GM12864 (cell line): ENCODE measurements around the gene SORL1.

ENCODE experiments used
- DNase-seq: peaks from one replicate; pipeline ENCODE4 v3.0.0-alpha.2; 2011; ENCODE audit warnings: low read depth
- H3K4me3 ChIP-seq: 2 replicates; pipeline ENCODE4 v1.5.1; 2011; ENCODE audit warnings: mild to moderate bottlenecking, low read depth, low read length, control low read depth
- CTCF ChIP-seq: IDR thresholded peaks from 2 replicates; pipeline ENCODE4 v1.5.1; 2011; ENCODE audit warnings: low read depth, mild to moderate bottlenecking, moderate library complexity, low read length, control low read depth, inconsistent platforms; ENCODE audit errors: missing control alignments

SORL1 gene

GRCh38 chr11:121671283-121672168 lies 219.4 kb downstream of the SORL1 start:
- no peak for TF ChIP-seq CTCF
- DNase-seq = no peak
- no peak overlapping the region for H3K4me3 ChIP-seq

- TF ChIP-seq CTCF = no peak
- no peak overlapping the region for H3K4me3 ChIP-seq
- DNase-seq = no peak
These were observed 220.7 kb downstream of the SORL1 start for GRCh38 chr11:121672630-121673487.

GRCh38 chr11:121681550-121682268 lies 229.6 kb downstream of the SORL1 start:
- no peak for TF ChIP-seq CTCF
- DNase-seq = no peak

More at GRCh38 chr11:121681550-121682268, 229.6 kb downstream of the SORL1 start:
- H3K4me3 ChIP-seq = no peak overlapping the region
